Fibroblast of pulmonary artery (primary cell): ENCODE data around the gene NDUFB7.
"Not testable (repeated sequence)": the region's sequence is repeated elsewhere in the genome, so short reads cannot be mapped to it uniquely, and the experiment has no call there.

Experiments
- DNase-seq: peaks from one replicate; pipeline ENCODE4 v3.0.0-alpha.2; 2010; ENCODE audit warnings: low read depth
- H3K4me3 ChIP-seq: replicated peaks from 2 replicates; pipeline ENCODE4 v1.5.1; 2011; ENCODE audit warnings: low read depth, mild to moderate bottlenecking, control low read depth, low read length, moderate library complexity
- TF ChIP-seq, protein P1 (sequence below): IDR thresholded peaks from 2 replicates; pipeline ENCODE4 v1.5.1; 2011; ENCODE audit warnings: mild to moderate bottlenecking, control low read depth, low read length, inconsistent platforms; ENCODE audit errors: missing control alignments

The NDUFB7 gene

DNA sequence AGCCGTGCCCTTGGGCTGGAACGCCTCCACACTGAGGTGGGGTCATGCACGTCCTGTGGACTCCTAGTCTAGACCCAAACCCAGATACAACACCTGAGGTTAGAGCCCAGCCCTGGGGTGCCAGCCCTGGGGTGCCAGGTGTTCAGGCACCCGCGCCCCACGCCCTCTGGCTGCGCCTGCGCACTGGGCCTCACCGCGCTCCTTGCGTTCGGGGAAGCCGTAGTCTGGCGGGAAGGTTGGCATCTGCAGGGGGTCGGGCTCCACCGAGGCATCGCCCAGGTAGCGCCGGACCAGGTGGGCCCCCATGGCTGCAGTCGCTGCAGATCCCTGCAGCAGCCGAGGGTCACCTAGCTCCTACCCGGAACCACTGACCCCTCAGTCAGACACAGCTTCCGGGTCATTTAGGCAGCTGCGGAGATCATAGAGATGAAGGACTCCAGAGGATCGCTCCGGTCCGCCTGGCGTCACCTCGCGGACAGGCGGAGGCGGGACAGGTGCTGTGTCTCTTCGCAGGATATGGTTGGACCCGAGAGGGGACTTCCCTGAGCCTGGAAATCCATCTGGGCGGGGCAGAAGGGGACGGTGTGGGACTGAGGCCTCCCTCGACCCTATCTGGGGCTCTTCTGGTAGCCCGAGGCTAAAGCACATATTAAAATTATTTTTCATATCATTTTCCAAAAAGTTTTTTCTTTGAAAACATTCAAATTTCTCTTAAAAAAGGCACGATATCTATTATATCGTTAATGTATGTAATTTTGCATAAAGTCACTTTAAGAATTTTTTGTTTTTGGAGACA lies at the start of gene NDUFB7:
TSS of gene NDUFB7 (minus strand) at position 372 of the 796 bp plus-strand sequence. CDS start at position 306, 66 bp downstream.
- DNase-seq = peak; percentile 96
- TF ChIP-seq, protein P1, sequence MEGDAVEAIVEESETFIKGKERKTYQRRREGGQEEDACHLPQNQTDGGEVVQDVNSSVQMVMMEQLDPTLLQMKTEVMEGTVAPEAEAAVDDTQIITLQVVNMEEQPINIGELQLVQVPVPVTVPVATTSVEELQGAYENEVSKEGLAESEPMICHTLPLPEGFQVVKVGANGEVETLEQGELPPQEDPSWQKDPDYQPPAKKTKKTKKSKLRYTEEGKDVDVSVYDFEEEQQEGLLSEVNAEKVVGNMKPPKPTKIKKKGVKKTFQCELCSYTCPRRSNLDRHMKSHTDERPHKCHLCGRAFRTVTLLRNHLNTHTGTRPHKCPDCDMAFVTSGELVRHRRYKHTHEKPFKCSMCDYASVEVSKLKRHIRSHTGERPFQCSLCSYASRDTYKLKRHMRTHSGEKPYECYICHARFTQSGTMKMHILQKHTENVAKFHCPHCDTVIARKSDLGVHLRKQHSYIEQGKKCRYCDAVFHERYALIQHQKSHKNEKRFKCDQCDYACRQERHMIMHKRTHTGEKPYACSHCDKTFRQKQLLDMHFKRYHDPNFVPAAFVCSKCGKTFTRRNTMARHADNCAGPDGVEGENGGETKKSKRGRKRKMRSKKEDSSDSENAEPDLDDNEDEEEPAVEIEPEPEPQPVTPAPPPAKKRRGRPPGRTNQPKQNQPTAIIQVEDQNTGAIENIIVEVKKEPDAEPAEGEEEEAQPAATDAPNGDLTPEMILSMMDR = peak; percentile 52
- peak within 1 kb of the TSS; percentile 99 for H3K4me3 ChIP-seq

DNA sequence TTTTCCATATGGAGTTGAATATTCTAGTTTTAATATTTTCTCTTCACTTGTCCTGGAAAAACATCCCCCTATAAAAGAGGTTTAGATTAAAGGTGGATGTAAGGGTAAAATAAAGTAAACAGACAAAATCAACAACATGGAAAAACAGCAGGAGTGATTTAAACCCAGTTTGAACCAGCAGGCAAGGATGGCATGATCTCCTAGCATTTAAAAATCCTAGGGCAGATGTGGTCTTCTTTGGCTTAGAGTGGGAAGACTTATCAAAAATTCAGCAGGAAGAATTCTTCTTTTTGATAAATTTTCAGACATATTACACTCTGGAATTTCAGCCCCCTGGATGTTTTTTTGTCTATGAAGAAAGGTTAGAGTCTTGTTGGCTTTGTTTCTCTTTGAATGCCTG lies 47.5 kb upstream of the NDUFB7 start:
- TF ChIP-seq, protein P1 = no peak
- H3K4me3 ChIP-seq = no peak overlapping the region

DNA sequence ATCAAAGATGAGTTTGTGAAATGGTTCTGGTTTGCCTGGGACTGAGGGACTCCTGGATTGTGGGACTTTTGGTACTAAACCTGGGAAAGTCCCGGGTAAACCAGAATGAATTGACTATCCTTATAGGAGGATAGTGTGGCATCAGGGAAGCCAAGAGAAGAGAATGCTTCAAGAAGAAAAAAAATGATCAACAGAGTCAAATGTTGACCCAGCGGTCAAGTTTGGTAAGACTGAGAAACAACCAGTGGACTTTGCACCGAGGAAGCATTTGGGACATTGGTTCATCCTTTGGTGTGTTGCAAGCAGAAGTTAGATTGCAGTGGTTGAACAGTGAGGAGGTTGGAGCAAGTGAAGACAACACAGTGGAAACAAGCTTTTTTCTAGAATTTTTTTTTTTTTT lies 44.5 kb upstream of the NDUFB7 start:
- TF ChIP-seq, protein P1 = no peak
- DNase-seq = no peak
- H3K4me3 ChIP-seq = no peak overlapping the region

More for the DNA sequence above, 47.5 kb upstream of the NDUFB7 start:
- no peak for DNase-seq

DNA sequence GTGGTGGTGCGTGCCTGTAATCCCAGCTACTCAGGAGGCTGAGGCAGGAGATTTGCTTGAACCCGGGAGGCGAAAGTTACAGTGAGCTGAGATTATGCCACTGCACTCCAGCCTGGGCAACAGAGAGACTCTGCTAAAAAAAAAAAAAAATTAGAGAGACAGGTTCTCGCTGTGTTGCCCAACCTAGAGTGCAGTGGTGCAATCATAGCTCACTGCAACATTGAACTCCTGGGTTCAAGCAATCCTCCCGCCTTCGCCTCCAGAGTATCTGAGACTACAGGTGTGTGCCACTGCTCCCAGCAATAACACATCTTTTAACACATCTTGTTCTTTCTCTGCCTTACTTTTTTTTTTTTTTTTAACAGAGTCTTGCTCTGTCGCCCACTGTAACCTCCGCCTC lies 43.8 kb upstream of the NDUFB7 start:
- no peak for DNase-seq
- no peak overlapping the region for H3K4me3 ChIP-seq
- TF ChIP-seq, protein P1 = no peak

DNA sequence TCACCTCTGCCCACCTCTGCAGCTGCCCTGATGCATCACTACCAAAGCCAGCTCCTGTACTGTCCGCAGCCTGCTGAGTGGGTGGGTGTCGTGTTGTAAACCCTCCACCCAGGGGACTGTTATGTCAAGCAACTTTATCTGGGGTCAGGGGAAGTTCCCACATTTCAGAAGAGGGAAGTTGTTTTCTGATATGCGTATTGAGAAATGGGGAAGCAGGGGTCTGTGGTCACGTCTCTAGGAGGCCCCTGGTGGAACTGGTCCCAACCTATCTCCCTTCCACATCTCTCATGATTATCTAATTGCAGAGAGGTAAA lies 42.2 kb upstream of the NDUFB7 start:
- TF ChIP-seq, protein P1 = no peak
- no peak for DNase-seq
- H3K4me3 ChIP-seq = no peak overlapping the region

DNA sequence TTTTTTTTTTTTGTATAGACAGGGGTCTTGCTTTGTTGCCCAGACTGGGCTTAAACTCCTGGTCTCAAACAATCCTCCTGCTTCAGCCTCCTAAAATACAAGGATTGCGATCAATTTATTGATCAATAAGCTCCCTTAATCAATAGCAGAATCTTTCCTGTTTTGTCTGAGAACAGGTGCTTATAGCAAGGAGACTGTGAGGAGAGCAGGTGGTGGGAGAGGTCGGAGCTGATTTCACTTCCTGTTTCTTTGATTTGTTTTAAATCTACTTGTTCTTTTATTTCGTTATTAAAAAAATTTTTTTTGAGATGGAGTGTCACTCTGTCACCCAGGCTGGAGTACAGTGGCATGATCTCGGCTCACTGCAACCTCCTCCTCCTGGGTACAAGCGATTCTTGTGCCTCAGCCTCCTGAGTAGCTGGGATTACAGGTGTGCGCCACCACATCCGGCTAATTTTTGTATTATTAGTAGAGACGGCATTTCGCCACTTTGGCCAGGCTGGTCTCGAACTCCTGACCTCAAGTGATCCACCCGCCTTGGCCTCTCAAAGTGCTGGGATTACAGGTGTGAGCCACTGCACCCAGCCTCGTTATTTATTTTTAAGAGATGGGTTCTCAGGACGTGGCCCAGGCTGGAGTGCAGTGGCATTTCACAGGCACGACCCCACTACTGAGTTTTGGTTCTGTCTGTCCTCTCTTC lies 41.7 kb upstream of the NDUFB7 start:
- DNase-seq, H3K4me3 ChIP-seq: not testable (repeated sequence)

DNA sequence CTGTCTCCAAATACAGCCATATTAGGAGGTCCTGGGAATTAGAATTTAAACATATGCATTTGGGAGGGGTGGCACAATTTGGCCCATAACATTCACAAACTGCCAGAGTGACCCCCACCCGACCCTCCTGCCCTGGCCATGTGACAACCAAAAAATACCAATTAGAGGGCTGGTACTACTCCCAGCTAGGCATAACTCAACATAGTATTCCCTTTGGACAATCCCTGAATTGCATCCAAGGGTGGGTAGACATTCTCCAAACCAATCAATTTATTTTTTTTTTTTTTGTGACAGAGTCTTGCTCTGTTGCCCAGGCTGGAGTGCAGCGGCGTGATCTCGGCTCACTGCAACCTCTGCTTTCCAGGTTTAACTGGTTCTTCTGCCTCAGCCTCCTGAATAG lies 40.8 kb upstream of the NDUFB7 start:
- TF ChIP-seq, protein P1 = no peak
- no peak overlapping the region for H3K4me3 ChIP-seq
- DNase-seq = no peak

DNA sequence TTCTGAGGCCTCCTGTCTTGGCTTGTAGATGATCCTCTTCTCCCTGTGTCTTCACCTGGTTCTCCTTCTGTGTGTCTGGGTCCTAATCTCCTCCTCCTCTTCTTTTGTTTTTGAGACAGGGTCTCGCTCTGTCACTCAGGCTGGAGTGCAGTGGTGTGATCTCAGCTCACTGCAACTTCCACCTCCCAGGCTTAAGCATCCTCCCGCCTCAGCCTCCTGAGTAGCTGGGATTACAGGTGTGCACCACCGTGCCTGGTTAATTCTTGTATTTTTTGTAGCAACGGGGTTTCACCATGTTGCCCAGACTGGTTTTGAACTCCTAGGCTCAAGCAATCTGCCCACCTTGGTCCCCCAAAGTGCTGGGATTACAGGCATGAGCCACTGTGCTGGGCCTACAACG lies 40.4 kb upstream of the NDUFB7 start:
- not testable (repeated sequence) for H3K4me3 ChIP-seq, DNase-seq
